ENCODE results near the gene APRT. TPM values are rescaled to one million over a fixed set of nuclear protein-coding genes. Genes with fewer than 3 reads are reported as not detected.

The APRT gene
- total RNA-seq, 4 donors from 2014 or later = 56.2 to 78.7 (median 62.4) TPM

GRCh38 chr16:88836791-88837190 lies 25.1 kb upstream of the APRT start:
- Histone ChIP-seq H3K4me1 (no peaks in the 10 kb centered on the region), H3K27me3 (no peaks in the 10 kb centered on the region), H3K9me3 (no peaks in the 10 kb centered on the region), H3K27ac (no peak overlapping the region), H3K36me3 (peaks cover 0 to 19% of the 10 kb centered on the region in 2 donors), H3K4me3 (no peak overlapping the region)
- ATAC-seq (no peak), DNase-seq (no peak)
- in situ Hi-C loops (cut with MboI; ENCODE audit: low sequenced_read_pairs in 4 of 4) = no loop called here
- intact Hi-C loops (cut with DNase I; ENCODE audit: low total_unique reads) = no loop called here
- TF ChIP-seq POLR2A (IDR thresholded peaks at IDR 0.05) = no peak
- TF ChIP-seq CTCF (IDR thresholded peaks at IDR 0.05 in 4 of 5, conservative IDR thresholded peaks at IDR 0.05 in 1 of 5) = no peak

GRCh38 chr16:88835818-88836217 lies 24.1 kb upstream of the APRT start:
- no peaks in the 10 kb centered on the region for H3K9me3 ChIP-seq
- H3K27ac ChIP-seq = no peak overlapping the region
- in situ Hi-C loops (cut with MboI; ENCODE audit: low sequenced_read_pairs in 4 of 4) (no loop called here), intact Hi-C loops (cut with DNase I; ENCODE audit: low total_unique reads) (no loop called here)
- H3K4me3 ChIP-seq = no peak overlapping the region
- no peaks in the 10 kb centered on the region for H3K4me1 ChIP-seq
- H3K27me3 ChIP-seq = no peaks in the 10 kb centered on the region
- DNase-seq = no peak
- ATAC-seq = no peak
- TF ChIP-seq CTCF (IDR thresholded peaks at IDR 0.05 in 4 of 5, conservative IDR thresholded peaks at IDR 0.05 in 1 of 5) (no peak), POLR2A (IDR thresholded peaks at IDR 0.05) (no peak)
- H3K36me3 ChIP-seq = peaks cover 0 to 19% of the 10 kb centered on the region in 2 donors

- TF ChIP-seq POLR2A (IDR thresholded peaks at IDR 0.05) = no peak
- no peak for TF ChIP-seq CTCF (IDR thresholded peaks at IDR 0.05 in 4 of 5, conservative IDR thresholded peaks at IDR 0.05 in 1 of 5)
- intact Hi-C loops (cut with DNase I; ENCODE audit: low total_unique reads) (no loop called here), in situ Hi-C loops (cut with MboI; ENCODE audit: low sequenced_read_pairs in 4 of 4) (no loop called here)
- Histone ChIP-seq H3K27me3 (no peaks in the 10 kb centered on the region), H3K4me3 (no peak overlapping the region), H3K27ac (no peak overlapping the region), H3K9me3 (no peaks in the 10 kb centered on the region), H3K36me3 (peaks cover 0 to 14% of the 10 kb centered on the region in 2 donors), H3K4me1 (no peaks in the 10 kb centered on the region)
- peak in 1 of 2 donors; percentile 25 for DNase-seq
- ATAC-seq = no peak
Observed at GRCh38 chr16:88835383-88835782, 23.7 kb upstream of the APRT start.

- intact Hi-C loops (cut with DNase I; ENCODE audit: low total_unique reads) (no loop called here), in situ Hi-C loops (cut with MboI; ENCODE audit: low sequenced_read_pairs in 4 of 4) (no loop called here)
- H3K27me3 ChIP-seq = no peaks in the 10 kb centered on the region
- H3K27ac ChIP-seq = no peak overlapping the region
- H3K4me3 ChIP-seq = no peak overlapping the region
- H3K9me3 ChIP-seq = no peaks in the 10 kb centered on the region
- no peak for TF ChIP-seq CTCF (IDR thresholded peaks at IDR 0.05 in 4 of 5, conservative IDR thresholded peaks at IDR 0.05 in 1 of 5)
- TF ChIP-seq POLR2A (IDR thresholded peaks at IDR 0.05) = no peak
- peaks cover 0 to 9% of the 10 kb centered on the region in 2 donors for H3K36me3 ChIP-seq
- ATAC-seq (no peak), DNase-seq (no peak)
- no peaks in the 10 kb centered on the region for H3K4me1 ChIP-seq
Observed at GRCh38 chr16:88834670-88835069, 22.9 kb upstream of the APRT start.

GRCh38 chr16:88833086-88833485 lies 21.4 kb upstream of the APRT start:
- Histone ChIP-seq H3K9me3 (no peaks in the 10 kb centered on the region), H3K4me1 (no peaks in the 10 kb centered on the region), H3K4me3 (no peak overlapping the region), H3K27ac (no peak overlapping the region), H3K36me3 (peaks cover 0 to 4% of the 10 kb centered on the region in 2 donors), H3K27me3 (no peaks in the 10 kb centered on the region)
- ATAC-seq (no peak), DNase-seq (no peak)
- in situ Hi-C loops (cut with MboI; ENCODE audit: low sequenced_read_pairs in 4 of 4) = no loop called here
- TF ChIP-seq POLR2A (IDR thresholded peaks at IDR 0.05) = no peak
- no peak for TF ChIP-seq CTCF (IDR thresholded peaks at IDR 0.05 in 4 of 5, conservative IDR thresholded peaks at IDR 0.05 in 1 of 5)
- intact Hi-C loops (cut with DNase I; ENCODE audit: low total_unique reads) = no loop called here
